Activated CD4-positive, alpha-beta T cell treated with anti-CD3 and anti-CD28 coated beads for 36 hours (primary cell): Measurements from ENCODE around the gene ADAP1. TPM values are rescaled to one million over a fixed set of nuclear protein-coding genes. Genes with fewer than 3 reads are reported as not detected.
A peak's percentile ranks its signal among the peaks of the same experiment; 100 is the strongest.
"Not testable (repeated sequence)": the region's sequence is repeated elsewhere in the genome, so short reads cannot be mapped to it uniquely, and the experiment has no call there.

Experiments used
- ATAC-seq: fragments of 200-7000 bp; cut with Tn5 transposase; one replicate; pipeline ENCODE4 v1.10.0; 2021; ENCODE audit warnings: mild to moderate bottlenecking, moderate library complexity
- CTCF ChIA-PET: fragments of 350-600 bp; sonication (Branson Sonifier 250); formaldehyde crosslinking; loops from one replicate; lab custom pipeline; 2021; ENCODE audit warnings: antibody characterized with exemption; lab: Charles Lee
- POLR2A ChIA-PET: fragments of 350-600 bp; sonication (Branson Sonifier 250); formaldehyde crosslinking; loops from one replicate; lab custom pipeline; 2021; ENCODE audit warnings: antibody characterized with exemption, inconsistent platforms; lab: Charles Lee
- DNase-seq: peaks from one replicate; pipeline ENCODE4 v3.0.0-alpha.2; 2020
- H3K27ac Mint-ChIP-seq: one replicate; pipeline ENCODE4 v1.8.0; 2021; ENCODE audit warnings: mixed read lengths
- H3K27me3 Mint-ChIP-seq: one replicate; pipeline ENCODE4 v1.8.0; 2021; ENCODE audit warnings: mixed read lengths
- H3K36me3 Mint-ChIP-seq: one replicate; pipeline ENCODE4 v1.8.0; 2021; ENCODE audit warnings: low read depth, mixed read lengths
- H3K4me1 Mint-ChIP-seq: one replicate; pipeline ENCODE4 v1.8.0; 2021; ENCODE audit warnings: mixed read lengths
- H3K4me3 Mint-ChIP-seq: one replicate; pipeline ENCODE4 v1.8.0; 2021; ENCODE audit warnings: mild to moderate bottlenecking, moderate library complexity, mixed read lengths
- H3K9me3 Mint-ChIP-seq: one replicate; pipeline ENCODE4 v1.8.0; 2021; ENCODE audit warnings: low read depth, mixed read lengths
- intact Hi-C, 2 experiments: fragments of 100-400 bp; cut with DNase I in 1 of 2; cut with micrococcal nuclease in 1 of 2; formaldehyde crosslinking; loops; one replicate each; pipeline versions ENCODE4 v1.14.2 to v1.15.1; 2022 to 2024; cut with DNase I, micrococcal nuclease
- total RNA-seq, 2 experiments: library from RNA; stranded (reverse); gene quantifications; one replicate each; pipeline ENCODE4 v1.2.3, GENCODE V29; 2021

ADAP1 gene
- total RNA-seq, result 10 to 100 TPM; 13.1 to 14.8 TPM

GRCh38 chr7:954330-955238 is at the start of gene ADAP1:
ADAP1 (minus strand) TSS chr7:954680; CDS start chr7:954477, 203 bp downstream.
- Mint-ChIP-seq H3K4me3 (peak within 1 kb of the TSS; percentile 63), H3K36me3 (no peaks in the 10 kb centered on the region), H3K9me3 (no peaks in the 10 kb centered on the region), H3K4me1 (no peaks in the 10 kb centered on the region), H3K27ac (no peak within 1 kb of the TSS), H3K27me3 (peaks cover 8% of the 10 kb centered on the region)
- ChIA-PET POLR2A (no interaction called here), CTCF (interaction anchor here (0.6 kb wide), 2 partner anchors 47 to 420 kb away, joined by 3 to 6 read pairs; no protein-coding TSS in a partner anchor)
- peak; percentile 76 for DNase-seq
- peak; percentile 85 for ATAC-seq
- intact Hi-C loops, result loop anchor here in 1 of 2 experiments (1.0 to 2.0 kb wide), 4 partner anchors 31 to 168 kb away; partner anchors contain the start of gene GET4

- POLR2A ChIA-PET, H3K27ac Mint-ChIP-seq, CTCF ChIA-PET, H3K4me3 Mint-ChIP-seq, H3K36me3 Mint-ChIP-seq, DNase-seq, H3K9me3 Mint-ChIP-seq, intact Hi-C loops, ATAC-seq, H3K4me1 Mint-ChIP-seq, H3K27me3 Mint-ChIP-seq: not testable (repeated sequence)
These were observed 48.0 kb upstream of the ADAP1 start for GRCh38 chr7:1002445-1002844.

DNA sequence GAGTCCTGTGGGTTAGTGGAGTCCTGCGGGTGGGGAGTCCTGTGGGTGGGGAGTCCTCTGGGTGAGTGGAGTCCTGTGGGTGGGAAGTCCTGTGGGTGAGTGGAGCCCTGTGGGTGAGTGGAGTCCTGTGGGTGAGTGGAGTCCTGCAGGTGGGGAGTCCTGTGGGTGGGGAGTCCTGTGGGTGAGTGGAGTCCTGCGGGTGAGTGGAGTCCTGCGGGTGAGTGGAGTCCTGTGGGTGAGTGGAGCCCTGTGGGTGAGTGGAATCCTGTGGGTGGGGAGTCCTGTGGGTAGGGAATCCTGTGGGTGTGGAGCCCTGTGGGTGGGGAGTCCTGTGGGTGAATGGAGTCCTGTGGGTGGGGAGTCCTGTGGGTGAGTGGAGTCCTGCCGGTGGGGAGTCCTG is 47.5 kb upstream of the ADAP1 start:
- H3K27me3 Mint-ChIP-seq, ATAC-seq, H3K27ac Mint-ChIP-seq, DNase-seq, H3K9me3 Mint-ChIP-seq, intact Hi-C loops, H3K4me3 Mint-ChIP-seq, H3K4me1 Mint-ChIP-seq, CTCF ChIA-PET, POLR2A ChIA-PET, H3K36me3 Mint-ChIP-seq: not testable (repeated sequence)

DNA sequence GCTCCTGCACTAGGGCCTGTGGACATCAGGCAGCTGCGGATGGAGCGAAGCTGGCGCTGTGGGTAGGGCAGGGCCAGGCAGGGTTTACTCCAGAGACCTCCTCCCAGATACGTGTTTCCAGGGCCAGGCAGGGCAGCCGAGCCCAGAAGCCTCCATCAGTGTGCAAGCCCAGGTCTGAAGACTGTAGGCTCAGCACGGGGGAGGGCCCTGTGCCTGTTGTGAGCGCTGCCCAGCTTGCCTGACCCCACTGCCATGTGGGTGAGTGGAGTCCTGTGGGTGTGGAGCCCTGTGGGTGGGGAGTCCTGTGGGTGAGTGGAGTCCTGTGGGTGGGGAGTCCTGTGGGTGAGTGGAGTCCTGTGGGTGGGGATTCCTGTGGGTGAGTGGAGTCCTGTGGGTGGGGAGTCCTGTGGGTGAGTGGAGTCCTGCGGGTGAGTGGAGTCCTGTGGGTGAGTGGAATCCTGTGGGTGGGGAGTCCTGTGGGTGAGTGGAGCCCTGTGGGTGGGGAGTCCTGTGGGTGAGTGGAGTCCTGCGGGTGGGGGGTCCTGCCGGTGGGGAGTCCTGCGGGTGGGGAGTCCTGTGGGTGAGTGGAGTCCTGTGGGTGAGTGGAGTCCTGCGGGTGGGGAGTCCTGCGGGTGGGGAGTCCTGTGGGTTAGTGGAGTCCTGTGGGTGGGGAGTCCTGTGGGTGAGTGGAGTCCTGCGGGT is 46.7 kb upstream of the ADAP1 start:
- CTCF ChIA-PET, H3K36me3 Mint-ChIP-seq, H3K27me3 Mint-ChIP-seq, H3K27ac Mint-ChIP-seq, H3K4me1 Mint-ChIP-seq, H3K9me3 Mint-ChIP-seq, intact Hi-C loops, POLR2A ChIA-PET, H3K4me3 Mint-ChIP-seq: not testable (repeated sequence)
- DNase-seq (peak; percentile 45), ATAC-seq (peak; percentile 63)

- peaks cover 1% of the 10 kb centered on the region for H3K36me3 Mint-ChIP-seq
- DNase-seq (no peak), ATAC-seq (no peak)
- no peak overlapping the region for H3K4me3 Mint-ChIP-seq
- intact Hi-C loops, result no loop called here
- CTCF ChIA-PET, result interaction anchor here (2.1 kb wide), 1 partner anchor 65 kb away, joined by 8 read pairs; no protein-coding TSS in a partner anchor
- no peaks in the 10 kb centered on the region for H3K27me3 Mint-ChIP-seq
- no peak overlapping the region for H3K27ac Mint-ChIP-seq
- no peaks in the 10 kb centered on the region for H3K4me1 Mint-ChIP-seq
- POLR2A ChIA-PET, result no interaction called here
- no peaks in the 10 kb centered on the region for H3K9me3 Mint-ChIP-seq
These were observed 45.8 kb upstream of the ADAP1 start for GRCh38 chr7:999941-1000935.

DNA sequence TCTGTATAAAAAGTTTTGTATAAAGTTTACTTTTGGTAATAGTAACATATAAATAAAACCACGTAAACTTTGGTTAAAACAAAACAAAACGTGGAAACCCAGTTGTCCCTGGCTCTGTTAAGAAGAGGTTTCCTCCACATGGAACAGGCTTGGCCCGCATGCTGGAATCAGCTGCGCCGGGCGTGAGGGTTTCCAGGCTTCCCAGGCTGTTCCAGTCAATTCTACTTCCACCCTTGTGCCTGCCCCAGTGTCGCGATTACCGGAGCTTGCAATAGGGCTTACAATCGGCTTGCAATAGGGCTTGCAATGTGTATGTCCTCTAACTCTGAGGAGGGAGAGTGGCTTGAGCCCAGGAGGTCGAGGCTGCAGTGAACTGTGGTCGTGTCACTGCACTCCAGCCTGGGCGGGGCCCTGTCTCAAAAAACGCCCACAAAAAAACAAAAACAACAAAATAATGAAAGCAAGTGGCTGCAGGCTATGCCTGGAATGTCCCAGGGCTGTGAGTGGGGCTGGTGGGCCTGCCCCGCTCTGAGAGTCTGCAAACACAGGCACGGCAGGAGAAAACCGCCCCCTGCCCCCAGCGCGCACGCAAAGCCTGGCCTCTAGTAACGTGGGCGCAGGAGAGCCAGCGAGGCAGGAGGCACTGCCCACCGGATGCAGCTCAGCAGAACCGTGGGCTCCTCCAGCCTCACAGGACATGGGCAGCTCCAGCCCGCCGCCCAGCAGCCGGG is 44.8 kb upstream of the ADAP1 start:
- DNase-seq (no peak), ATAC-seq (no peak)
- ChIA-PET POLR2A (no interaction called here), CTCF (interaction anchor here (1.1 to 2.1 kb wide), 2 partner anchors 66 to 178 kb away, joined by 4 to 8 read pairs; no protein-coding TSS in a partner anchor)
- Mint-ChIP-seq H3K27me3 (no peaks in the 10 kb centered on the region), H3K36me3 (peaks cover 1% of the 10 kb centered on the region), H3K27ac (no peak overlapping the region), H3K4me1 (no peaks in the 10 kb centered on the region), H3K4me3 (no peak overlapping the region), H3K9me3 (no peaks in the 10 kb centered on the region)
- intact Hi-C loops, result no loop called here

- ChIA-PET CTCF (interaction anchor here (0.6 to 7.3 kb wide), 7 partner anchors 46 to 1274 kb away, joined by 3 to 135 read pairs (median 3); partner anchors contain the start of gene GPR146), POLR2A (no interaction called here)
- ATAC-seq (no peak), DNase-seq (no peak)
- no peaks in the 10 kb centered on the region for H3K9me3 Mint-ChIP-seq
- intact Hi-C loops, result no loop called here
- no peaks in the 10 kb centered on the region for H3K36me3 Mint-ChIP-seq
- H3K4me1 Mint-ChIP-seq, result peaks cover 3% of the 10 kb centered on the region
- no peak overlapping the region for H3K27ac Mint-ChIP-seq
- H3K27me3 Mint-ChIP-seq, result no peaks in the 10 kb centered on the region
- H3K4me3 Mint-ChIP-seq, result no peak overlapping the region
These were observed 43.2 kb upstream of the ADAP1 start for GRCh38 chr7:997404-998395.

DNA sequence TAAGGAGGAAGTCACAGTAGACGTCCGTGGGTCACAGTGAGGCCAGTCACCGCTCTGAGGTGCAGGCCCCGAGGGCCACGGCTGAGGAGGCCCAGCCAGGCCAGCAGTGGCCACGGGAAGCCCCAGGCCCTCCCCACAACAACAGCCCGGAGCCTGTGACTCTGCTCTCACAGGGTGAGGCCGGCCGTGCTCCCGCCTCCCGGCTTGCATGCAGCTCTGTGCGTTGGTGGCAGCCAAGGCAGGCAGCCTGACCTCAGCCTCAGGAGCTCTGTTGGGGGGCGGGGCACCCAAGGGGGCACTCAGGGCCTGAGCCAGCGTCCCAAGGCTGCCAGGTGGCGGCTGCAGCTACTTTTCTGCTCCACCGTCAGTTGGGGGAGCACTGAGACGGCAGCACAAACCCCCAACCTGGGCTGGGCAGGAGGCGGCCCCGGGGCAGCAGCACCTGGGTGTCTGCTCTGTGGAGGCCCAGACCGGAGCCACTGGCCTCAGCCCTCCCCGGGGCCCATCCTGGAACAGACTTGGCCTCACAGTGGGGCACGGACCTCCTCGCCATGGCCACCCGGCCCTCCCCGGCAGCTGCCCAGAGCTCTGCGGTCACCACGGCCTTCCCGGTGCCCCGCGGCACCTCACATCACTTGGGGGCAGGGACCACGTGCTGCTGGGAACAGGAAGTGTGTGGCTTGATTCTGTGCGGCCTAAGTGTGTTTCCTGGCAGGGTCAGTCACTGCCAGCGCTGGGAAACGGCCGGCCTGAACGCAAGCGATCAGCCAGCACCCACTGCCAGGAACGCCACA is 41.8 kb upstream of the ADAP1 start:
- ChIA-PET CTCF (interaction anchor here (7.3 kb wide), 1 partner anchor 69 kb away, joined by 135 read pairs; no protein-coding TSS in a partner anchor), POLR2A (no interaction called here)
- ATAC-seq (no peak), DNase-seq (no peak)
- no peaks in the 10 kb centered on the region for H3K9me3 Mint-ChIP-seq
- no peak overlapping the region for H3K4me3 Mint-ChIP-seq
- H3K4me1 Mint-ChIP-seq, result peaks cover 3% of the 10 kb centered on the region
- no peaks in the 10 kb centered on the region for H3K27me3 Mint-ChIP-seq
- no peaks in the 10 kb centered on the region for H3K36me3 Mint-ChIP-seq
- H3K27ac Mint-ChIP-seq, result no peak overlapping the region
- intact Hi-C loops, result no loop called here

GRCh38 chr7:995571-995970 is 41.1 kb upstream of the ADAP1 start:
- no peak overlapping the region for H3K4me3 Mint-ChIP-seq
- H3K27me3 Mint-ChIP-seq, result no peaks in the 10 kb centered on the region
- ChIA-PET CTCF (interaction anchor here (0.7 to 7.3 kb wide), 4 partner anchors 24 to 130 kb away, joined by 3 to 135 read pairs (median 3); no protein-coding TSS in a partner anchor), POLR2A (no interaction called here)
- H3K4me1 Mint-ChIP-seq, result peaks cover 3% of the 10 kb centered on the region
- no peak for ATAC-seq
- no peaks in the 10 kb centered on the region for H3K9me3 Mint-ChIP-seq
- no peaks in the 10 kb centered on the region for H3K36me3 Mint-ChIP-seq
- H3K27ac Mint-ChIP-seq, result no peak overlapping the region
- no peak for DNase-seq
- intact Hi-C loops, result no loop called here
